GM19328 (cell line): ENCODE data around the gene CGB7.
"Not testable (repeated sequence)": the region's sequence is repeated elsewhere in the genome, so short reads cannot be mapped to it uniquely, and the experiment has no call there.

Experiments used
- ATAC-seq: cut with Tn5 transposase; IDR thresholded peaks from one replicate; pipeline ENCODE4 v1.9.1; 2021; ENCODE audit warnings: mild to moderate bottlenecking, moderate library complexity; ENCODE audit not compliant: unreplicated experiment

The CGB7 gene

GRCh38 chr19:49042666-49043065 is 14.9 kb downstream of the CGB7 start:
- ATAC-seq, result not testable (repeated sequence)

DNA sequence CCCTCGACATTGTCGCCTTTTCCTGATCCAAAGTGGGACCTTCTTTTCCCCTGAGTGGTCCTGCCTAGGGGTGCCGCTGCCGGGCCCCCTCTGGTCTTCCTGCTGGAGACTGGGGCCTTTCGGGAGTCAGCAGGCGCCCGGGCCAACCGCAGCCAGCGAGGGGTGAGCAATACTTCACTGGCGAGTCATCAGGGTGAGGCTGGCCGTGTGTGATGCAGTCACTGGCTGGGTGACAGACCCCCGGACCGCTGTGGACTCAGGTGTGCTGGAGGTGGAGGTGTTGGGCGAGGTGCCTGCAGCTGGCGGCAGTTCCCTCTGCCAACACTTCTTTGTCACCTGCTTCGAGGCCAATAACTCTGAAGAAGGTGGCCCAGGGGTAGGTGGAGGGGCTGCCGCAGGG is 15.4 kb downstream of the CGB7 start:
- no peak for ATAC-seq

GRCh38 chr19:49039736-49040135 is 17.8 kb downstream of the CGB7 start:
- ATAC-seq, result not testable (repeated sequence)

DNA sequence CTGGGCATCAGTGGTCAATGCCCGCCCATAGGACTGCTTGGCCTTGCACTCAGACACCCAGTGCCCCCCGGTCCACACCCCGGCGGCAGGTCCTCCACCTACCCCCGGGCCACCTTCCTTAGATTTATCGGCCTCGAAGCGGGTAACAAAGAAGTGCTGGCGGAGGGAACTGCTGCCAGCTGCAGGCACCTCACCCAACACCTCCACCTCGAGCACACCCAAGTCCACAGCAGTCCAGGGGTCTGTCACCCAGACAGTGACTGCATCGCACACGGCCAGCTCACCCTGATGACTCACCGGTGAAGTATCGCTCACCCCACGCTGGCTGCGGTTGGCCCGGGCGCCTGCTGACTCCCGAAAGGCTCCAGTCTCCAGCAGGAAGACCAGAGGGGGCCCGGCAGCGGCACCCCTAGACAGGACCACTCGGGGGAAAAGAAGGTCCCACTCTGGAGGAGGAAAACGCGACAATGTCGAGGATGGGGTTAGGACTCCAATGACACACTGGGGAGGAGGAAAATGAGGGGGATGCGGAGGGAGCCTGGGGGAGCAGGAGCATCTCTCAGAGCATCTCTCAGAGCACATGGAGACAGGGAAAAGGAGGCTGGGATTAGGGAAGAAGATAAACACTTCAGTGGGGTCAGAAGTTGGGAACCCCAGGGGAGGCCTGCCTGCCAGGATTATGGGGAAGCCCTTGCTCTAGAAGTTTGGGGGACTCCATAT is 18.8 kb downstream of the CGB7 start:
- not testable (repeated sequence) for ATAC-seq

GRCh38 chr19:49038111-49038510 is 19.4 kb downstream of the CGB7 start:
- not testable (repeated sequence) for ATAC-seq

DNA sequence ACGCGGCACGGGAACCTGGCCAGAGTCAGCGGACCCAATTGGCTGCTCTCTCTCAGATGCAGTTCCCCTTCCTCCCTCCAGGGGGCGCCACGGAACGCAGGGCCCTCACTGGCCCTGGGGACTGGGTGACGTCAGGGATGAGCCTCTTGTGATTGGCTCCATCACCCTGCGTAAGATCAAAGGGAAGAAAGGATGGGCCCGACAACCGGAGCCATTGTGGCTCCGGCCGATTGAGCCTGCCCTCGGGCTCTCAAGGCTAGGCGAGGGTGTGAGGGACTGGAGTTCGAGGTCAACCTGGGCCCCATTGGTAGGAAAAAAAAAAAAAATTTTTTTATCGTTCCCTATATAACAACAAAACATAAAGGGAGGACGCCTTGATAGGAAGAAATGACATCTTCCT is 20.7 kb downstream of the CGB7 start, which contains the start of gene CGB1:
Gene CGB1 (minus strand): TSS at position 81 of the 400 bp plus-strand sequence. CDS start 184 bp downstream, outside the sequence.
- ATAC-seq, result not testable (repeated sequence)

DNA sequence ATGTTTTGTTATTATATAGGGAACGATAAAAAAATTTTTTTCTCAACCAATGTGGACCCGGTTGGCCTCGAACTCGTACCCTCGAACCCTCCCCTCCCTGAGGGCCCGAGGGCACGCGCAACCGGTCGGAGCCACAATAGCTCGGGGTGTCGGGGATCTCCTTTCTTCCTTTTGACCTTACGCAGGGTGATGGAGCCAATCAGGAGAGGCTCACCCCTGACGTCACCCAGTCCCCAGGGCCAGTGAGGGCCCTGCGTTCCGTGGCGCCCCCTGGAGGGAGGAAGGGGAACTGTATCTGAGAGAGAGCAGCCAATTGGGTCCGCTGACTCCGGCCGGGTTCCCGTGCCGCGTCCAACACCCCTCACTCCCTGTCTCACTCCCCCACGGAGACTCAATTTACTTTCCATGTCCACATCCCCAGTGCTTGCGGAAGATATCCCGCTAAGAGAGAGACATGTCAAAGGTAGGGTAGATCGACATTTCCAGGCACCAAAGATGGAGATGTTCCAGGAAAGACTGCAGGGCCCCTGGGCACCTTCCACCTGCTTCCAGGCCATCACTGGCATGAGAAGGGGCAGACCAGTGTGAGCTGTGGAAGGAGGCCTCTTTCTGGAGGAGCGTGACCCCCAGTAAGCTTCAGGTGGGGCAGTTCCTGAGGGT is 25.8 kb downstream of the CGB7 start, which contains the start of gene CGB2:
Gene CGB2 (plus strand): TSS at position 249 of the 660 bp plus-strand sequence. CDS start 206 bp downstream, at position 455.
- not testable (repeated sequence) for ATAC-seq

DNA sequence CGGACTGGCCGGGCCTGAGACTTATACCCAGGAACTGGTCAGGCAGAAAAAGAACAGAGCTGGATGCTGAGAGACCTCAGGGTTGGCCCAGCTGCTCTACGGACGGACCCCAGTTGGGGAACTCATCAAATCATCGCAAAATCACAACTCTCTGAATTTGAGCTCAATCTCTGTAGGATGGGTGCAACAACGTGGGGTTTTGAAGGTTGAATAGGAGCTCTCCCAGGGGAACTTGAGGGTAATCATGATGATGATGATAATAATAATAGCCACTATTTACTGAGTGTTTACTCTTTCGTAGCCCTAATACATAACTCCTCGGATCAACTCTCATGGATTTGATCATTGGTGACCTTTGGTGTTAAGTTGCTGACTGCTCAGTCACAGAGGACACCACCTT is 27.2 kb downstream of the CGB7 start:
- ATAC-seq, result not testable (repeated sequence)

DNA sequence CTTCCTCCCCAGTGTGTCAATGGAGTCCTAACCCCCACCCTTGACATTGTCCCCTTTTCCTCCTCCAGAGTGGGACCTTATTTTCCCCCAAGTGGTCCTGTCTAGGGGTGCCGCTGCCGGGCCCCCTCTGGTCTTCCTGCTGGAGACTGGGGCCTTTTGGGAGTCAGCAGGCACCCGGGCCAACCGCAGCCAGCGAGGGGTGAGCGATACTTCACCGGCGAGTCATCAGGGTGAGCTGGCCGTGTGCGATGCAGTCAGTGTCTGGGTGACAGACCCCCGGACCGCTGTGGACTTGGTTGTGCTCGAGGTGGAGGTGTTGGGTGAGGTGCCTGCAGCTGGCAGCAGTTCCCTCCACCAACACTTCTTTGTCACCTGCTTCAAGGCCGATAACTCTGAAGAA is 27.8 kb downstream of the CGB7 start:
- ATAC-seq, result not testable (repeated sequence)

- ATAC-seq, result not testable (repeated sequence)
These were observed 28.9 kb downstream of the CGB7 start for GRCh38 chr19:49028686-49029085.

GRCh38 chr19:49025599-49025998 is 31.9 kb downstream of the CGB7 start:
- ATAC-seq, result not testable (repeated sequence)

DNA sequence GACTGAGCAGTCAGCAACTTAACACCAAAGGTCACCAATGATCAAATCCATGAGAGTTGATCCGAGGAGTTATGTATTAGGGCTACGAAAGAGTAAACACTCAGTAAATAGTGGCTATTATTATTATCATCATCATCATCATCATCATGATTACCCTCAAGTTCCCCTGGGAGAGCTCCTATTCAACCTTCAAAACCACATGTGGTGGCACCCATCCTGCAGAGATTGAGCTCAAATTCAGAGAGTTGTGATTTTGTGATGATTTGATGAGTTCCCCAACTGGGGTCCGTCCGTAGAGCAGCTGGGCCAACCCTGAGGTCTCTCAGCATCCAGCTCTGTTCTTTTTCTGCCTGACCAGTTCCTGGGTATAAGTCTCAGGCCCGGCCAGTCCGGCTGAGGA is 32.5 kb downstream of the CGB7 start:
- ATAC-seq, result not testable (repeated sequence)

DNA sequence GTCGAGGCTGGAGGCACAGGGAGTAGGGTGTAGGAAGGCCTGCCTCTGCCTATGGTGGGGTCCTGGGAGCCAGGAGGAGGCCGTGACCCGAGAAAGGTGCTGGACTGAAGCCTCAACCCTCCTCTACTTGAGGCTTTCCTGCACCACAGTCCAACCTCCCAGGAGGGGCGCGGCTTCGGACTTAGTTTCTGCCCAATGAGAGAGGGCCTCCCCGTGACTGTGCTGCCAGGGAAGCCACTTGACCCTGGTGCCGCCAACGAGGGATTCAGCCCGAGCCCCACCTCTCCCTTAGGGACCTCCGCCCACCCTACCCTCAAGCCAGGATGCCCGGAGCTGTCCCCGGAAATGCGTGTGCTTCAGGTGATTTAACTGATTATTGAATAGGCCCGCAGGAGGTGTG is 33.3 kb downstream of the CGB7 start, which contains the start of gene CGB3:
Gene CGB3 (minus strand): TSS at position 101 of the 400 bp plus-strand sequence. CDS start 362 bp downstream, outside the sequence.
- ATAC-seq, result not testable (repeated sequence)

- no peak for ATAC-seq
These were observed 35.4 kb downstream of the CGB7 start for GRCh38 chr19:49022116-49022515.

DNA sequence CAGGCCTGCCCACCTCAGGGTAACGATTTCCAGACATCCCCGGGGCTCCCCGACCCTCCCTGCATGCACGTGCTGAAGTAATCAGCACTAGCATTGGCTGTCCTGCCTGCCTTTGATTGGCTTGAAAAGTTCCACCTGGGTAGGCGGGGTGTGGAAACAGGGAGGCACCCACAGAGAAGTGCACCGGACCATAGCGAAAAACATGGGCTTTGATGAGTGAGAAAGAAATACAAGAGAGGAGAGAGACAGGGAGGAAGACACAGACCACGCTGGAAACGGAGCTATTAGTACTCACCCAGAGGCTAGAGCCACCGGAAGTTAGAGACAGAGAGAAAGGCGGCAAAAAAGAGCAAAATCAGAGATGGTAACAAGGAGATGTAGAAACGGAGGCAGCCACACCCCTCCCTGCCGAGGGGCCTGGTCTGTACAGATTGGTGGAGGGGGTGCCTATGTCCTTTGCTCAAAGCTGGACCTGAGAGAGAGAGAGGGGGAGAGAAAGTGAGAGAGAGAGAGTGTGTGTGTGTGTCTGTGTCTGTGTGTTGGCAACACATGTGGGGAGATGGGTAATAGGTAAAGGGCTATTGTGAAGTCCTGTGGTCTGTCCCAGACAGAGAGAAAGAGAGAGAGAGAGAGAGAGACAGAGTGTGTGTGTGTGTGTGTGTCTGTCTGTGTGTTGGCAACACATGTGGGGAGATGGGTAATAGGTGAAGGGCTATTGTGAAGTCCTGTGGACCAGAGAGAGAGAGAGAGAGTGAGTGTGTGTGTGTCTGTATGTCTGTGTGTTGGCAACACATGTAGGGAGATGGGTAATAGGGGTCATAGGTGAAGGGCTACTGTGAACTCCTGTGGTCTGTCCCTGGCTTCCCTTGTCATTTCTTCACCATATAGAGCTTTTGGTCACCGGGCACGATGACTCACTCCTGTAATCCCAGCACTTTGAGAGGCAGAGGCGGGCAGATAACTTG is 36.3 kb downstream of the CGB7 start:
- no peak for ATAC-seq

DNA sequence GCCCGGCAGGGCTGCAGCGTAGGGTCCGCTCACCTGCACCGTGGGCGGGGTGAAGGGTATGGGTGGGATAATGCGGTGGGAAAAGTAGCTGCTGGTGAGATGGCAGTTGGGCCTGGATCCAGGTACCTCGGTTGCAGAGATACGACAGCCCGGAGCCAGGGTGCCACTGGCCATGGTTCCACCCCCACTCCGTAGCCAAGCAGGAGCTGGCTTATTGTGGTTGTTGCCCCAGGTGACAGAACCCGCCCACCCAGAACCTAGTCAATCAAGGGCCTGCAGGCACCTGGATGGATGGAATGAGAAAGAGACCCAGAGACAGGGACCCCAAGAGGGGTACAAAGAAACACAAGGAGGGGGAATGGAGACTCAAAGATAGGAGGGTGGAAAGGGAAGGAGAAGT is 37.2 kb downstream of the CGB7 start:
- no peak for ATAC-seq

DNA sequence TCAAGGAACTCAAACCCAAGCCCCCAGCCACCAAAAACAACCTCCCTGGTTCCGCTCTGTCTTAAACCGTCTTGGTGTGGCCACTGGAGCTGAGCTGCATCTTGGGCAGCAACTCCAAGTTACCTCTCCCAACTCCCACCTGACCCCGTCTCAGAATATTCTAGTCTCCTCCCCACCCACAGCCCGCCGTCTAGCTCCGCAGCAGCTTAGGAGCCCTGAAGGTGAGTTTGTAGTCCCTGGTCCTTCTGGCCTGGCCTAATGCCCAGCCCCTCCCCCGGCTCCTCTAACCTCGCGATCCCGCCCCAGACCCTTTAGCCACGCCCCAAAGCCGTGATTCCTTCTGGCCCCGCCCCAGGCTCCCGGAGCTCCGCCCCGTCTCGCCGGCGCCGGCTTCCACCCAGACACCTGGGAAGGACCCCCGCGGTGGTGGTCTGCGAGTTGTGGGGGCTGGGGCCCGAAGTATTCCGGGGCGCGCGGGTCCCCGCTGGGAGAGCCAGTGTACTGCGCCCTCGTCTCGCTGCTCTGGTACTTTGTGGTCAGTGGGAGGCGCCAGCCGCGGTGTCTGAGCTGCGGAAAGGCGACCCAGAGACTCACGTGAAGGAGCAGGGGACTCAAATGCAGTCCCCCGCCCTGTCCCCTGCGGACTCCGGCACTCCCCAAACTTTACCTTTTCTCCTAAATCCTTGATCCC is 38.2 kb downstream of the CGB7 start:
- ATAC-seq, result no peak

- ATAC-seq, result not testable (repeated sequence)
These were observed 38.9 kb downstream of the CGB7 start for GRCh38 chr19:49018388-49019241.

GRCh38 chr19:49017666-49018351 is 39.7 kb downstream of the CGB7 start:
- ATAC-seq, result no peak
